M059J (cell line): ENCODE results near the gene EEF1AKMT3. TPM values are rescaled to one million over a fixed set of nuclear protein-coding genes. Genes with fewer than 3 reads are reported as not detected.
A peak's percentile ranks its signal among the peaks of the same experiment; 100 is the strongest.
"Not testable (repeated sequence)": the region's sequence is repeated elsewhere in the genome, so short reads cannot be mapped to it uniquely, and the experiment has no call there.

Experiments
- DNase-seq: peaks from one replicate; pipeline ENCODE4 v3.0.0-alpha.2; 2012; ENCODE audit warnings: low read depth
- total RNA-seq: library from RNA; depleted of rRNA; stranded (reverse); fragments of >200 nt; shearing (Covaris generic); gene quantifications from 2 replicates; pipeline ENCODE4 v1.2.3, GENCODE V29; 2014

EEF1AKMT3 gene
- total RNA-seq, 1 experiment from 2014 or later: 6.6 TPM

- peak; percentile 67 for DNase-seq
Observed at GRCh38 chr12:57765003-57765697, 7.3 kb upstream of the EEF1AKMT3 start.

GRCh38 chr12:57765698-57766463, 6.5 kb upstream of the EEF1AKMT3 start:
- no peak for DNase-seq

- peak; percentile 56 for DNase-seq
Observed at GRCh38 chr12:57766464-57767304, 5.7 kb upstream of the EEF1AKMT3 start, which contains the start of gene CYP27B1. Gene CYP27B1, minus strand, starts transcription at chr12:57767078. Its CDS starts 37 bp downstream, at chr12:57767041.

GRCh38 chr12:57767305-57767698, 5.1 kb upstream of the EEF1AKMT3 start:
- DNase-seq: no peak

GRCh38 chr12:57767876-57768275, 4.5 kb upstream of the EEF1AKMT3 start:
- no peak for DNase-seq

- no peak for DNase-seq
Observed at GRCh38 chr12:57769594-57769993, 2.8 kb upstream of the EEF1AKMT3 start.

DNA sequence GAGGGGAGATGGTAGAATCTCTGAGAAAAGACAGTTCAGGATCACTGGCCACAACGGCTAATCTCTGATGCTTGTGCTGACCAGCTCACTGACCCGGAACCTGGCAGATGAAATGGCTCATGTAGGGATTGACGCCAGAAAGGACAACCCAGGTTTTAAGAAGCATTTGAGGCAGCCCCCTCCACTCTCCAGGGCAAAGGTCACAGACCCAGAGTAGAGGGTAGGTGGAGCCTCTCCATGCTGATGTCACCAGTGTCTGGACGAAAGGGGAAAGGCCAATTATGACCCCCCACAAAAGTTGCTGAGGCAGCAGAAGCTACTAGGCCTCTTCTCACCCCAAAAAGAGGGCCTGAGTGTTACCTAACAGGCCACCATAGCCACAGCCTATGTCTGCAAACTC, 1.7 kb upstream of the EEF1AKMT3 start:
- no peak for DNase-seq

DNA sequence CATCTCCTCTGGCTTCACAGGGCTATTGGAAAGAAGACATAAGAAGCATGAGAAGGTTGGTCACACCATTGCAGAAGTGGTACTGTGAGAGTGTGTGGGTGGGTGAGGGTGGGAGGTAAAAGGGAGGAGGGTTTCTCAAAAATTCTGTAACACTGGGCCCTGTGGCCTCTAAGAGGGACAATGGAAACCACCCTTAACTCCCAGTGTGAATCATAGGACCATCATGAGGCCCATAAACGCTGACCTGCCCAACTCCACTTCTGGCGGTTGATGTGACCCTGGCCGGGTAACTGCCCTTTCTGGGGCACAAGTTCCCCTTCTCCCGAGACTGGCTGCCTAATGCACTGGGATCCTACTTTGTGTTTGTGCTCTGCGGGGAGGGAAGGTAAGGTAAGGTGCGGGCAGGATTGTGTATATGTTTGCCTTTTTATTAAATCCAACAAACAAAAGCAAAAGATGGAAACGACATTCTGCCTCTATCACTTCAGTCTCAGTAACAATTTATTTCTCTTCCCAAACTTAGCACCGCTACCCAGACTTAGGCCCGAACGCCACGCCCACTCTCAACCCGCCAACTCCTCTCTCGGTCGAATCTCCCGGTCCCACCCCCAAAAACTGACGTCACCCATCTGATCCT, 1.1 kb upstream of the EEF1AKMT3 start:
- peak; percentile 90 for DNase-seq

- DNase-seq: peak; percentile 96
Observed at GRCh38 chr12:57771873-57772428, 463 bp upstream of the EEF1AKMT3 start, which contains the start of gene METTL1. Gene METTL1, minus strand, starts transcription at chr12:57772105. Its CDS starts 22 bp downstream, at chr12:57772083.

DNA sequence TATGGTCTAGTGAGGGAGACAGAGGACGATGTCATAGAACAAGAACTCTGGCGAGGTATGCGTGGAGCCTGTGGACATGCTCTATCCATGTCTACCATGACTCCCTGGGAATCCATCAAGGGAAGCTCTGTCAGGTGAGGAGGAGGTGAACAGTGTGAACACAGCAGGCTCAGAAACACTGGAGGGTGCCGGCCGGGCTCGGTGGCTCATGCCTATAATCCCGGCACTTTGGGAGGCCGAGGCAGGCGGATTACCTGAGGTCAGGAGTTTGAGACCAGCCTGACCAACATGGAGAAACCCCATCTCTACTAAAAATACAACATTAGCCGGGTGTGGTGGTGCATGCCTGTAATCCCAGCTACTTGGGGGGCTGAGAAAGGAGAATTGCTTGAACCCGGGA, 2.2 kb downstream of the EEF1AKMT3 start:
- DNase-seq: not testable (repeated sequence)

DNA sequence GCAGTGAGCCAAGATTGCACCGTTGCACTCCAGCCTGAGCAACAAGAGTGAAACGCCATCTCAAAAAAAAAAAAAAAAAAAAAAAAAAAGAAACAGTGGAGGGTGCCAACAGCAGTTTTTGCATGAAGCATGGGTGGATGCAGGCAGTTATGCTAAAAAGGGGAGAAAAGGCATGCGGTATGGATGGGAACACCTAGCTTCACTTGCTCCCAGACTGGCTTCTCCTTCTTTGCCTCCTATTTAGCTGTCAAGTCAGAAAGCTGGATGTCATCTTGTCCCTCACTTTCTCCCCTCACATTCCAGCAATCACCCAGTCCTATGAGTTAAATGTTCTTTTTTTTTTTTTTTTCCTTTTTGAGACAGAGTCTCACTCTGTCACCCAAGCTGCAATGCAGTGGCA, 2.6 kb downstream of the EEF1AKMT3 start:
- DNase-seq: no peak

DNA sequence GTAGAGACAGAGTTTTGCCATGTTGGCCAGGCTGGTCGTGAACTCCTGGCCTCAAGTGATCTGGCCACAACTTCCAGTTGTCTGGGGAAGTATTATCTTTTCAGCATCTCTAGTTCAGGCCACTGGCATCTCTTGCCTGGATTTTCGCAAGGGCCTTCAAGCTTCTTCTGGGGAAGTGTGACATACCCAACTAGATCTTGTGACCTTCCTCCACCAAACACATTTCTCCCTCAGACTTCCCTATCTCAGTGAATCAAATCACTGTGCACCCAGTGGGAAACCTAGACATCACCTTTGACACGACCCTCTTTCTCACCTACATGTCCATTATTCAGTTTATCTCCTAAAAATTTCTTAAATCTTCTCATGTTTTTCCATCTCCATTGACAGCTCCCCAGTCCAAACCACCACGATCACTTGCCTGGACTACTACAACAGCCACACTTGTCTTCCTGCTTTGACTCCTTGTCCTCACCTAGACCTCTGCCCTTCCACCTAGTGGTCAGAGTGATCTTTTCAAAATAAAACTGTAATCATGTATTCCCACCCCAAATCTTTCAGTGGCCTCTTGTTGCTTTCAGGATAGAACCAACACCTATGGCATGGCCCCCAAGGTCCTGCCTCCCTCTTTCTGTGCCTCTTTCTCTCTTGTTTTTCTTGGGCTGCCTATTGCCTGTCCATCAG, 3.3 kb downstream of the EEF1AKMT3 start:
- DNase-seq: no peak

- no peak for DNase-seq
Observed at GRCh38 chr12:57776247-57776587, 3.8 kb downstream of the EEF1AKMT3 start.

GRCh38 chr12:57777367-57777766, 5.0 kb downstream of the EEF1AKMT3 start:
- DNase-seq: no peak

GRCh38 chr12:57777911-57778310, 5.5 kb downstream of the EEF1AKMT3 start:
- DNase-seq: no peak

- DNase-seq: peak; percentile 64
Observed at GRCh38 chr12:57779736-57780135, 7.3 kb downstream of the EEF1AKMT3 start.

- DNase-seq: no peak
Observed at GRCh38 chr12:57780284-57780897, 8.0 kb downstream of the EEF1AKMT3 start.

GRCh38 chr12:57781244-57781643, 8.8 kb downstream of the EEF1AKMT3 start:
- no peak for DNase-seq

DNA sequence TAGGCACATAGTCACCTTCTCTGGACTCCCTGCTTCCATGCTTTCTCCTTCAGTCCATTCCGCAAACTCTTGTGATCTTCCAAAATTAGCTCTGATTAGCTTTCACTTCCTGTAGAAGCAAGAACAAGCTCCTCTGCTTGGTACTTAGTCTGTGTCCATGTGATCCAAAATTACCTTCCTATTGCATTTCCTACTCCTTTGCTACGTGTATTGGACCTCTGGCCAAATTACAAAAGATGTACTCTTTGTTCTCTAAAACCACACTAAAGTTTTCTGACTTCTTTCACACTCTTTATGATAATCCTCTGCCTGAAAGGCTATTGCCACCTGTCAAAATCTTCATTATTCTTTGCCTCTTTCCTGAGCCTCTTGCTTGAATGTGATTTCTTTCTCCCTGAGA, 9.4 kb downstream of the EEF1AKMT3 start:
- DNase-seq: no peak

GRCh38 chr12:57782243-57782607, 9.8 kb downstream of the EEF1AKMT3 start:
- no peak for DNase-seq
